ENCODE data around the gene SART3. TPM values are rescaled to one million over a fixed set of nuclear protein-coding genes. Genes with fewer than 3 reads are reported as not detected.

SART3 gene
- polyA plus RNA-seq, 1 of the 3 experiments (the other 2 are of a cell fraction): 28.9 TPM

GRCh38 chr12:108523365-108523764 is 37.6 kb downstream of the SART3 start:
- Histone ChIP-seq H3K36me3 (replicated peaks in 1 of 2; ENCODE audit: control insufficient read depth in 1 of 2, insufficient read depth in 2 of 2, low read length in 1 of 2) (peaks cover 41 to 89% of the 10 kb centered on the region in 2 experiments), H3K4me2 (no peak overlapping the region), H3K4me3 (ENCODE audit: low read depth in 2 of 2, low read length in 1 of 2) (no peak overlapping the region), H3F3A (replicated peaks; ENCODE audit: insufficient read depth) (peaks cover 20% of the 10 kb centered on the region), H2AFZ (ENCODE audit: low read depth) (no peak overlapping the region), H3K9me3 (no peaks in the 10 kb centered on the region), H3K9ac (no peak overlapping the region), H3K79me2 (ENCODE audit: insufficient read depth) (0 out of 2 replicates have a peak, but pooled peaks cover 3% of the 10 kb centered on the region), H4K20me1 (ENCODE audit: insufficient read depth) (peaks cover 14% of the 10 kb centered on the region; the same call in 1 of the 2 replicates), H3K27ac (ENCODE audit: low read depth in 2 of 2, low read length in 1 of 2) (no peak overlapping the region), H3K27me3 (ENCODE audit: insufficient read depth) (no peaks in the 10 kb centered on the region), H3K9me2 (no peaks in the 10 kb centered on the region), H3K4me1 (ENCODE audit: control insufficient read depth in 1 of 2, insufficient read depth in 2 of 2, low read depth in 1 of 2, low read length in 1 of 2) (peaks cover 0 to 6% of the 10 kb centered on the region in 2 experiments; a peak in 1 of 4 replicates)
- 95% methylated on average over 14 of the region's 14 CpGs for WGBS (ENCODE audit: low lambda C conversion rate)
- CTCF ChIA-PET: interaction anchor here (0.8 to 1.0 kb wide), 2 partner anchors 26 to 323 kb away, joined by 3 read pairs; no protein-coding TSS in a partner anchor
- TF ChIP-seq MXI1 (IDR thresholded peaks at IDR 0.05; ENCODE audit: low read depth, low read length) (no peak), USF1 (IDR thresholded peaks at IDR 0.05; ENCODE audit: borderline replicate concordance, low read depth) (no peak), GATA2 (CRISPR knock-in tag; IDR thresholded peaks at IDR 0.05) (no peak), TAF1 (IDR thresholded peaks at IDR 0.05; ENCODE audit: borderline replicate concordance, low read depth, low read length) (no peak), CHD2 (IDR thresholded peaks at IDR 0.05; ENCODE audit: low read length, partially characterized antibody) (no peak), NFIC (IDR thresholded peaks at IDR 0.05; ENCODE audit: borderline replicate concordance) (no peak), RCOR1 (IDR thresholded peaks at IDR 0.05; ENCODE audit: low read length) (no peak), MAX (IDR thresholded peaks at IDR 0.05; ENCODE audit: low read depth) (no peak), ZBTB33 (IDR thresholded peaks at IDR 0.05; ENCODE audit: borderline replicate concordance, low read depth) (no peak), MEF2A (IDR thresholded peaks at IDR 0.05; ENCODE audit: borderline replicate concordance, low read depth) (no peak), SMC3 (IDR thresholded peaks at IDR 0.05; ENCODE audit: low read depth, low read length) (no peak), RFX5 (IDR thresholded peaks at IDR 0.05; ENCODE audit: low read length) (no peak), CTCF (IDR thresholded peaks at IDR 0.05) (no peak), EP300 (IDR thresholded peaks at IDR 0.05; ENCODE audit: borderline replicate concordance in 1 of 2, low read depth in 1 of 2, low read length in 1 of 2) (no peak), ELF1 (IDR thresholded peaks at IDR 0.05) (no peak)
- no peak for DNase-seq
- POLR2A ChIA-PET: no interaction called here
